NCI-H345 treated with DMSO at 0.1 percent for 48 hours (cell line): ENCODE measurements around the gene ROR2.

Experiments
- DNase-seq: peaks from one replicate; lab custom pipeline; 2025; ENCODE audit not compliant: unreplicated experiment; lab: John Stamatoyannopoulos, UW

Gene ROR2

DNA sequence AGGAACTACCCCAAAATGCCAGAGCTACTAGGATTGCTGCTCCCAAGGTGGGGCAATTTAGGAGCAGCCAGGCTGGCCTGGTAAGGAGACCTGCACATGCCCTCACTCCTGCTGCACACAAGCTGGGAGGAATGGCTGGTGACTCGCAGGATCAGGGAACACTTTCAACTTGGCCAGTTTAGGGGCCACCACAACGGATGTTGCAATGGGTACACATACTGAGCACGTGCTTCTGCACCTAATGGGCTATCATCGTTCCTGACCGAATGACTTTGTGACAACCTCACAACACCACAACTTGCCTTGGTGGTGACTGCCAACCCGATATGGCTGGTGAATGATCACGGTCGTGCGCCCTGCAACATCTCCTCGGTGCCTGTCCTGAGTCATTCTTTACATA is 172.0 kb downstream of the ROR2 start:
- no peak for DNase-seq

GRCh38 chr9:91777292-91777830 is 172.7 kb downstream of the ROR2 start:
- DNase-seq, result no peak

DNA sequence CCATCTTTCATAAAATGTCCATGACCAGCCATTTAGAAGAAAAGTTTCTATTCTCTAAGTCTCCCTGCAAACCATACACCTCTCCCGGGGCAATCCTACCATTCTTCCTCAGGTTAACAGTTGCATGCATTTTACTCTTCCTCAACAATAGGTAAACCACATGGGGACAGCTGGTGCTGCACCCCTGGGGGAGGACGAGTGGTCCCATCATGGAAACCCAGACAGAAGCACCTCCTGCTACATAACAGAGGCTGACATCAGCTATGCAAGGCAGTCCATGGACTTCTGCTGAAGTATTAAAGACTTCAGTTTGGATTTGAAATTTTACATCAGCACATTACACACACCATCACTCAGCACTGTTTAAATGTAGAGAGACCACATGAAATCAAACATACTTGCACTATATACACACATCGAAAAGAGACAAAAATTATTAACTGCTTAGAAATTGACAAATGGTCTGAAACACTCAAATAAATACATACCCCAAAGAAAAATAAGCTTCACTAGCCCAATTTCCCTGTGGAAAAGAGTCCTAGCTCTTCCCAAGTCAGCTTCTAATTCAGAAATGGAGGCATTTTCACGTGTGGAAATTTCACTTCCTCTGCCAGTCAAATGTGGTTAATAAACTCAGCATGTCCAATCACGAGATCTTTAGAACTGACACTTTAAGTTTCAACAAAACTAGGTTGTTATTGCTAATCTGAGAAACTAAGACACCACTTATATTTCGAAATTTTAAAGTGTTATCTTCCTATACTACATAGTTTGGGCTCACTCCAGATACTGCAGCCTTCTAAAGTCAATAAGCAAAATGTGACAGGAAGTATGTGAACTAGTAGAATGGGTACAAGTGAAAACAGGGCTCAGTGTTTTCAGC is 173.4 kb downstream of the ROR2 start:
- no peak for DNase-seq

DNA sequence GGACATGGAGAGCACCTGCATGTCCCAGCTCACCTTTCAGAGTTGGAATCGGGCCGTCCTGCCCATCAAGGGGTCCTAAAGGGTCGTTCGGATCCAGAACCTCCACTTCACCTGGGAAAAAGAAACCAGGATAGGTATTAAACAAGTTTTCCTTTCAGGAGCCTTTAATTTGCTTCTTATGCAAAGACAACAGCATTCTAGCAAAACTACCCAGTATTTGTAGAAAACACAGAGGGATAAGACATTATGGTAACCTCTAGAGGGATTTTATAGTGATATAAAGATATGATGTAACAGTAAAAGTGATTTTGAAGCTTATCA is 174.4 kb downstream of the ROR2 start:
- DNase-seq, result no peak

DNA sequence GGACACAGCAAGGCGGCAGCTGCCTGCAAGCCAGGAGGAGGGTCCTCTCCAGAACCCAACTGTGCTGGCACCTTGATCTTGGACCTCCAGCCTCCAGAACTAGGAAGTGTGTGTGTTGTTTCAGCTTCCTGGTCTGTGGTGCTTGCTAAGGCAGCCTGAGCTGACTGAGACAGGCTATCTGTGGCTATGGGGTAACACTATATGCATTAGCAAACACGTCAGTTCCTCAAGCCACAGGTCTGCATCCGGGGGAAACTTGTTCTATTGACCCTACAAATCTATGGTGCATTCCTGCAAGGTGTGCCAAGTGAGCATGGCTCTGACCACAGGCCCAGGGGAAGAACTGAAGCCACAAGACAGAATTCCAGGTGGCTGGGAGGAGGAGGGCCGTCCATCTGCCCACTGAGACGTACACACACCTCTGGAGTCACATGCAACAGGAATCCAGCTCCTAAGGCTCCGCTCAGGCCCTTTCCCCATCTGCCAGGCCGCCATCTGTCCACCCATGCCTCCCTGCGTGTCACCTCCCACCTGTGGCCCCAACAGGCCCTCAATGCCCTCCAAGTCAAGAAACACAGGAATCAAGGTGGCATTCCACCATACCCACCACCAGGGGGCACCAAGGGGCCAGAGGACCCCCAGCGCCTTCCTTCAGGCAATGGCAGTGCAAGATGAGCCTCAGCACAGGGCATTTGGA is 174.9 kb downstream of the ROR2 start:
- peak; percentile 17 for DNase-seq

GRCh38 chr9:91773156-91773555 is 176.9 kb downstream of the ROR2 start:
- no peak for DNase-seq

DNA sequence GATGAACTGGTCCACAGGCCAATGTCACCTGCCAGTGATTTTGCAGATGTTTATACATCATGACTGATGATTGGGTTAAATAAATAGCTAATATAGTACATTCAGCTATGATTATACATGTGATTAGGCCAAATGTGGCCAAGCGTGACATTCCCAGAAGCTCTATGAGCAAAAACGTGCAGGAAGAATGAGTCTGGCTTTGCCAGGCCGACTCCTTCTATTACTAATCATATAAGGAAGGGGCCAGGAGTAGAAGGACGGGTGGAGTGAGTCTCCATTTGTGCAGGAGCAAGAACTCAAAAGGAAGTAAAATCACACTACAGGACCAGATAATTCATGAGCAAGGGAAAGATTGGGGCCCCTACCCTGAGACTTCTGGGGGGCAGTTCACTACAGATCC is 178.2 kb downstream of the ROR2 start:
- DNase-seq, result no peak

GRCh38 chr9:91771027-91771426 is 179.0 kb downstream of the ROR2 start:
- no peak for DNase-seq

DNA sequence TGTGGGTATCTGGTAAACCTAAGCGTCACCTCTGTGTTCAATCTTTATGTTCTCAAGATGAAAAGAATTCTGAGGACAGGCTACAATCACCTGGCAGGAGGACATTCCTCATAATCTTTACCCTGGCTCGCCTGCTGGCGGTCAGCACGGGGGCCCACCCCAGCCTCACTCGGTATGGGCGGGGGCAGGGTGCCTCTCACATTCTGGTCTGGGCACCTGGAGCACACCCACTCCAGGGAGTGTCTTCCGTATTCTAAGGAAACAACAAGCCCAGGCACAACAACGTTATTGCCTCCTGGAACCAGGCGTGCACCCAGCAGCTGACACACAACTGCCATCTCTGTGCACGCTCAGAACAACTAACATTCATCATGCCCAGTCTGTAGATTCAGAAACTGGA is 179.8 kb downstream of the ROR2 start:
- no peak for DNase-seq

- DNase-seq, result no peak
Observed at GRCh38 chr9:91768977-91769916, 180.8 kb downstream of the ROR2 start.

- no peak for DNase-seq
Observed at GRCh38 chr9:91768507-91768906, 181.5 kb downstream of the ROR2 start.

DNA sequence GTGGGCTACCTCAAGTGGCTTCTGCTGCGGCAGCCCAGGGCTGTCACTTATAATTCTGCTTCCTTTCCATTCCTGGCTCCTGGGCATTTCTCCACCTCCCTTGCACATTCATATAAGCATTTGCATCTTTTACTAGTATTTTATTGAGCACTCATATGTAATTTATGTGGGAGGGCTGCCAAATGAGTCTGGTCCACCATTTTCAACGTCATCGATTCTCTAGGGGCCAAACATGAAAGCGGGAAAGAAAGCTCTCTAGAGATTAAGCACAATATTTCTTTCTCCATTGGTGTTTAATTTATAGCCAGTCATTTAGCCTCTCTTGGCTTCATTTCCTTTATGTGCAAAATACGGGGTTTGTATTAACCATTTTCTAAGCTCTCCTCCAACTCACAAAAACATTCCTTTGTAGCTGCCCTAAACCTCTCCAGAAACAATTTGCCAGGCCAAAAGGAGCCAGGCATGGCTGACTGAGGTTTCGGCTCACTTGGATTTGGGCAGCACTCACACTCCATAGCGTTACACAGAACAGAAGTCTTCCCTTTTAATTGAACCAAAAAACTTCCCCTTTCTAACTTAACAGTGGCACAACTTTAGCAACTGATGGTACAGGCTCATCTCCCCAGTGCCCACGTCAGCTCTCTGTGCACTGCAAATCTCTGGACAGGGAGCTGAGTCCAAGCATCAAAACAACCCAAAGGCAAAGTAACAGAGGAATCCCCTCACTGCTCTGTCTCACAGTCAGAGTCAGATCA is 183.5 kb downstream of the ROR2 start:
- DNase-seq, result no peak

GRCh38 chr9:91765296-91765695 is 184.7 kb downstream of the ROR2 start:
- DNase-seq, result no peak

DNA sequence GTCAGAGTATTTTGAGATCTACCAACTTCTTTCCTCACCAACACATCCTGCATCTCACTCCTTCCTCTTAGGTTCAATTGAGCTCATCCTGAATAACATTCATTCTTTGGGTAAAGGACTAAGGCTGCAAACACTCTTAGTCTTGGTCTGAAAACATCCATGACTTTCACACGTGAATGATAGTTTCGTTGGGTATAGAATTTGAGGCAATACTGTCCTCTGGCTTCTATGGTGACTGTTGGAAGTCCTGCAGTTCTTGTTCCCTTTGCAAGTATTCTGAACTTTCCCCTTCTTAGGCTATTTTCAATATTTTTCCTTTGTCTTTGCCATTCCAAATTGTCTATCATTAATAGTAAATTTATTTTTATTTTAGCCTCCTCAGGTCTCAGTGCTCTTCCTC is 185.4 kb downstream of the ROR2 start:
- DNase-seq, result no peak

- no peak for DNase-seq
Observed at GRCh38 chr9:91761362-91761761, 188.7 kb downstream of the ROR2 start.

GRCh38 chr9:91760906-91761305 is 189.1 kb downstream of the ROR2 start:
- no peak for DNase-seq

DNA sequence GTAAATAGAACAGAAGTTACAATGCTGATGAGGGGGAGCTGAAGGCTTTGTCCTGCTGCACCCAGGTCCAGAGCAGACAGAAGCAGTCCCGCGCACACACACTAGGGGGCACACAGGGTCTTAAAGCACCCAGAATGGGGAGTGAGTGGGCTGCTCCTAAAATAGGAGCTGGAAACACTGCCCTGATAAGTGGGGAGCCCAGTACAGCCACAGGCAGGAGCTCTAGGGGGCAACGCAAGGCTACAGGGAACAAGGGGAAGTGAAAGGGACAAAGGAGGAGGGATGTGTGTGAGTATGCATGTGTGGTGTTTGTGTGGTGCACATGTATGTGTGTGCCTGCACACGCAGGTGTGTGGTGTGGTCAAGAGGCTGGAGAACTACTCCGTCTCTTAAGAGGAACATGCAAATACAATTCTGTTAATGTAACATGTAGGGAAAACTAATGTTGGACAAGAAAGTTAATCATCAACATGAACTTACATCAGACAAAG is 191.5 kb downstream of the ROR2 start:
- no peak for DNase-seq

GRCh38 chr9:91757782-91758181 is 192.2 kb downstream of the ROR2 start:
- no peak for DNase-seq

DNA sequence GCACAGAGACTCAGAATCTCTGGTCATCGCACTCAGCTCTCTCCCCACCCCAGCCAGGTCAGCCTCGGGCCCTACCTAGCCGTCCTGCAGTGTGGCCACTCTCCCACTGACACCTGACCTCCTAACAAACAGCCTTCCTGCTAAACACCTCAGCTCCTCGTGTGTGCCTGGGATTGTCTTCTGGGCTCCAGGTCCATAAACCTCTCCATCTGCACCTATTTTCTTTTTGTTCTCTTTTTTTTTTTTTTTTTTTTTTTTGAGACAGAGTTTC is 193.6 kb downstream of the ROR2 start:
- DNase-seq, result no peak

DNA sequence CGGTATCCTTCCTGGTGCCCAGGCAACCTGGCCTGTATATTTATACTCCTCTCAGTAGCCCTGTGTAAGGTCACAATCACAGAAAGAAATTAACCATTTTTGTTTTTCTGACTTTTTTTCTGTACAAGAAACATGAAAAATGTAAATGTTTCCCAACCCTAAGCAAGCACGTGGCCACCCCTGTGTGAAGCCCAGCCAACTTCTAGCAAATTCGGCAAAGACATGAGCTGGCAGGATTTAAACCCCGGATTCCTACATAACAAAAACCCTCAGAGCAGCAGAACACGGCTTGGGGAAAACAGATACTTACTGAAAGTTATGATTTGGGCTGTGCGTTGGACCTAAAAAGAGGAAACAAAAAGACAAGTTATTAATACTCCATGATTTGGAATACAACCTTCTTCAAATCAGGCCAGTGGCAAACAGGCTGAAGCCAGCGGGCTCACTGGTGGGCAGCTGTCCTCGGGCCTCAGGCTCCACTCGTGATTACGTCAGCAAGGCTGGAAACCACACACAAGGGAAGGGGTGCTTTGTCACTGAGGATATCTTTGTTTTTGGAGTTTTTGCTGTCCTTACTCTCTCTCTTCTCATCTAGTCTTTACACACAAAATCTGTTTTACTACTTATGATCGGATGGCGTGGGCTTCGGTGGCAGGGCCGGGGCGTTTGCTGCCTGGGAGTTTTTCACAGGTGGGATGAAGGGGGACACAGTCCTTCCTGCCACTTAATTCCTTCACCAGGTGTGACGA is 194.1 kb downstream of the ROR2 start:
- DNase-seq, result no peak
